GM19023 (cell line): ENCODE results near the gene OR2B2.

Experiments
- ATAC-seq: cut with Tn5 transposase; IDR thresholded peaks from one replicate; pipeline ENCODE4 v1.9.1; 2021; ENCODE audit warnings: mild to moderate bottlenecking, moderate library complexity; ENCODE audit not compliant: unreplicated experiment

Gene OR2B2

DNA sequence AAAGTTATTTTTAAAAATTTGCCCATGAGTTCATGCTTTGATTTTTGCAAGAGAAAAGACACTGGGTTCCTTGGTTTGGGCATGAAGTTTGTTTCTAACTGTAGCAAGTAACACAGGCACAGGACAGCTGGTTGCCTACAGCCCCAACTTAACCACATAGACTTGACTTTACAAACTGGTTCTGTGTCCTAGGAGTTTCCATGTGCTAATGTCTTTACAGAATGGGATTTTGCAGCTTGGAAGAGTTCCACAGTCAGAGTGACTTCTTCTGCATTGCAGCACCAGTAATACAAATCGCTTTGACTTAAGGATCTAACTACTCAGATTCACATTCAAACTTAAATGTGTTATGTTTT, 44.3 kb downstream of the OR2B2 start:
- ATAC-seq, result no peak

DNA sequence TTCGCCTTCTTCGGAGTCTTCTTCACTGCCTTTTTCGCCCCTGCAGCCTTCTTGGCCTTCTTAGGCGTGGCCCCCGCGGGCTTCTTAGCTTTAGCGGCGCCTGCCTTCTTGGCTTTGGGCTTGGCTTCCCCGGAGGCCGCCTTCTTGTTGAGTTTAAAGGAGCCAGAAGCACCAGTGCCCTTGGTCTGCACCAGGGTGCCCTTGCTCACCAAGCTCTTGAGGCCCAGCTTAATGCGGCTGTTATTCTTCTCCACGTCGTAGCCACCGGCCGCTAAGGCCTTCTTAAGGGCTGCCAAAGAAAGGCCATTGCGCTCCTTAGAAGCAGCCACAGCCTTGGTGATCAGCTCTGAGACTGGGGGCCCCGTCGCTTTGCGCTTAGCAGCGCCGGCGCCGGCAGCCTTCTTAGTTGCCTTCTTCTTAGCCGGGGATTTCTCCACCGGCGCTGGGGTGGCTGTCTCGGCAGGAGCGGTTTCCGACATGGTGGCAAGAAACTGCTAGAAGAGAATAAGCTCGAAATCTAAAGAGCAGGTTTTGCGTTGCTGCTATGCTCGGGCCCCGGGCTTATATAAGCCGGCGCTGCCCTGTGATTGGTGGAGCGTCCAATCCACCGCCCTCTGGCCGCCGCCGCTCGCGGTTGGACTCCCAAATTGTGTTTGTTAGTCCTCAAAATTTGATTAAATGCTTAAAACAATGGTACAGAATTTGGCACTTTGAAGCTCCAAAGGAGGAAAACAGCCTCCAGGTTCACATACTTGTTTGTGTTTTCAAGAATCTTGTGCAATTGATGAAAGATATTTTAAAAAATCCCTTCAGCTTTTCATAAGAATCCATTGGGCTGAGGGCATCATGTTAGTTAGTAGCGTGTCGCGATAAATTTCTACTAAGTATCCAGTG, 44.9 kb downstream of the OR2B2 start:
- ATAC-seq, result peak; percentile 29

DNA sequence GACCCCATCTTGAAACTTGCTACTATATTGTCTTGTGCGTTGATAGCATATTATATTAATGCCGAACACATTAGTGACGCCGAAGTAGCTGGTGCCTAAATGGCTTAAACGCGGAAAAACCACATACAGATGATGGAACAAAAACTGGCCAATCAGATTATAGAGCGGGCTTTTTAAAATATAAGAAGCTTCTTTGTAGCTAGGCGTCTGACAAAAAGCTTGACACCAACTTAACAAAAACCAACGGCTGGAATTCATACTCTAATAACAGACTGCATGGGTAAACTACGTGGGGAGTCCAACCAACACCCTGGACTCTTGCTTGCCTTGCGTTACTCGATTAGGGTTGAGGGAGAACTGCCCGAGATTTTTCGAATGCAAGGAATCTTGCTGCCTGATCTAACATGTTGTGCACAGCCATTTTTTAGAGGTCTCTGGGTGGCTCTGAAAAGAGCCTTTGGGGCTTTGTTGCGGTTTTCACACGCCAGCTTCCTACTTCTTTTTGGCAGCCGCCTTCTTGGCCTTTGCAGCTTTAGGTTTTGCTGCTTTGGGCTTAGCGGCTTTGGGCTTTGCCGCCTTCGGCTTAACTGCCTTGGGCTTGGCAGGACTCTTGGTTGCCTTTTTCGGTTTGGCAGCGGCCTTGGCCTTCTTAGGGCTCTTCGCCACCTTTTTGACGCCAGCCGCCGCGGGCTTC, 45.7 kb downstream of the OR2B2 start:
- peak; percentile 10 for ATAC-seq

DNA sequence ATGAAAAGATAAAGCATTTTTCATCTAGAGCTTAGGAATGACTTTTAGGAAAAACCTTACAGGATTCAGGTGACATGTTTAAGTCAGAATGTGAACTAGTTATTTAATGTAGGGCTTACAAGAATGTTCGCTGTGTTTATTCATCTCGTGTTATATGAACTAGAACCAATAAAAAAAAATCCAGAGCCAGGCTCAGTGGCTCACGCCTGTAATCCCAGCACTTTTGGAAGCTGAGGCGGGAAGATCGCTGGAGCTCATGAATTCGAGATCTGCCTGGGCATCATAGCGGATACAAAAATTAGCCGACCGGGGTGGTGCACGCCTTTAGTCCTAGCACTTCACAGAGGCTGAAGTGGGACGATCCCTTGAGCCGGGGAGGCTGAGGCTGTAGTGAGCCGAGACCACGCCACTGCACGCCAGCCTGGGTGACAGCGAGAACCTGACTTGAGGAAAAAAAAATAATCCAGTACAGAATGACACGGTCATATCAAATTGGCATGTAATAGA, 46.3 kb downstream of the OR2B2 start:
- peak; percentile 4 for ATAC-seq

DNA sequence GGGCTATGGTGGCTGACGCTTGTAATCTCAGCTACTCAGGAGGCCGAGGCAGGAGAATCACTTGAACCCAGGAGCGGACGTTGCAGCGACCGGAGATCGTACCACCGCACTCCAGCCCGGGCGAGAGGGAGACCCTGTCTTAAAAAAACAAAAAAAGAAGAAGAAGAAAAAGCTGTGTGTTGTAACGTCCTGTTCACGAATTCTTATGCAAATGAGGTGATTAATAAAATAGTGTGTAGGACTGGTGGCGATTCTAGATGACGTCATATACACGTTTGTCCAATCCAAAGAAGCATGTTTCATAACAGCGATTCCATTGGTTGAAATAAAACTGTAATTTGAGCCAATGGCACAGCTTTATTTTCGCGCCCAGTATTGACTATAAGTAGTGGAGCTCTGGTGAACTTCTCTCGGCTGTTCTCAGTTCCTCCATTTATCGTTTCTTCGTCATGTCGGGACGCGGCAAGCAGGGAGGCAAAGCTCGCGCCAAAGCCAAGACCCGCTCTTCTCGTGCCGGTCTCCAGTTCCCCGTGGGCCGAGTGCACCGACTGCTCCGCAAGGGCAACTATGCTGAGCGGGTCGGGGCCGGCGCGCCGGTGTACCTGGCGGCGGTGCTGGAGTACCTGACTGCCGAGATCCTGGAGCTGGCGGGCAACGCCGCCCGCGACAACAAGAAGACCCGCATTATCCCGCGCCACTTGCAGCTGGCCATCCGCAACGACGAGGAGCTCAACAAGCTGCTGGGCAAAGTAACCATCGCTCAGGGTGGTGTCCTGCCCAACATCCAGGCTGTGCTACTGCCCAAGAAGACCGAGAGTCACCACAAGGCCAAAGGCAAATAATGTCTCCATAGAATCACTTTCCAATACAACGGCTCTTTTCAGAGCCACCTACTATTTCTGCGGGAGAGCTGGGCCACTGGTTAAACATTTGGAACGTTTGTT, 47.0 kb downstream of the OR2B2 start:
- peak; percentile 57 for ATAC-seq

DNA sequence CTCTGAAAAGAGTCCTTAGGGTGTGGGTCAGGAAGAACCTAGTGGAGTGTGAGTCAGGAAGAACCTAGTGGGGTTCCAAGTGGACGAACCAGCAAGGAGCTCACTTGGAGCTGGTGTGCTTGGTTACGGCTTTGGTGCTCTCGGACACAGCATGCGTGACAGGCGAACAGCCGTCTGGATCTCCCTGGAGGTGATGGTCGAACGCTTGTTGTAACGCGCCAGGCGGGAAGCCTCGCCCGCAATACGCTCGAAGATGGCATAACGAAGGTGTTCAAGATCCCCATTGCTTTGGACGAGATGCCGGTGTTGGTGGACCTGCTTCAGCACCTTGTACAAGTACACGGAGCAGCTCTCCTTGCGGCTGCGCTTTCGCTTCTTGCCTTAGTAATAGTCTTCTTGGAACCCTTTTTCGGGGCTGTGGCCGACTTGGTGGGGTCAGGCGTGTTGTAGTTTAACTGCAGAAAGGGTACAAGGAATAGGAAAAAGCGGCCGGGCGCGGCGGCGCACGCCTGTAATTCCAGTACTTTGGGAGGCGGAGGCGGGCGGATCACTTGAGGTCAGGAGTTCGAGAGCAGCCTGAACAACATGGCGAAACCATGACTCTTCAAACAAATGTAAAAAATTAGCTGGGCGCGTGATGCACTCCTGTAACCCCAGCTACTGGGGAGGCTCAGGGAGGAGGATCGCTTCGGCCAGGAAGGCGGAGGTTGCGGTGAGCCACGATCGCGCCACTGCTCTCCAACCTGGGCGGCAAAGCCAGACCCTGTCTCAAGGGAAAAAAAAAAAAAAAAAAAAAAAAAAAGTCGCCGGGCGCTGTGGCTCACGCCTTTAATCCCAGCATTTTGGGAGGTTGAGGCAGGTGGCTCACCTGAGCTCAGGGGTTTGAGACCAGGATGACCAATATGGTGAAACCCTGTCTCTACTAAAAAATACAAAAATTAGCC, 48.0 kb downstream of the OR2B2 start:
- ATAC-seq, result no peak

DNA sequence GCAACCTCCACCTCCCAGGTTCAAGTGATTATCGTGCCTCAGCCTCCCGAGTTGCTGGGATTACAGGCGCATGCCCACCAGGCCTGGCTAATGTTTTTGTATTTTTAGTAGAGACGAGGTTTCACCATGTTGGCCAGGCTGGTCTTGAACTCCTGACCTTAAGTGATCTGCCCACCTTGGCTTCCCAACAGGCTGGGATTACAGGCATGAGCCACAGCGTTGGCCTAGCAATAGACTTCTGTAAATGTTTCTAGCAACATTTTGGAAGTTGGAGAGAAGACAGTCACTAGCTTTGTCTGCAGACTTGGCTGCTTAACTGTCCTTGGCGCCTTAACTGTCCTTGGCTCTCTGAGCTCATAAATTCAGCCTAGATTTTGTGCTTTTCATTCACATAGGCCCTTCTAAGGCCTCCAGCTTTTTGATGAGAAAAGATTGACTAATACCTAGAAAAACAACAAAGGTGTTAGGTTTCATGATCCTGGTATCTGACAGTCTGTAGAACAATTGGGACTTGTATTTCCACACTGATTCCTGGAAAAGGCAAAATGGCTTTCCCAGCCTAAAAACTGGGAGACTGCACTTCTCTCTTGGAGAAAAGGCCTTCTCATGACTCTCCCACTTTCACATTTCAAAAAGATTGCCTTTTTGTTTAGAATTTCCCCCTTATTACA, 49.7 kb downstream of the OR2B2 start:
- no peak for ATAC-seq

DNA sequence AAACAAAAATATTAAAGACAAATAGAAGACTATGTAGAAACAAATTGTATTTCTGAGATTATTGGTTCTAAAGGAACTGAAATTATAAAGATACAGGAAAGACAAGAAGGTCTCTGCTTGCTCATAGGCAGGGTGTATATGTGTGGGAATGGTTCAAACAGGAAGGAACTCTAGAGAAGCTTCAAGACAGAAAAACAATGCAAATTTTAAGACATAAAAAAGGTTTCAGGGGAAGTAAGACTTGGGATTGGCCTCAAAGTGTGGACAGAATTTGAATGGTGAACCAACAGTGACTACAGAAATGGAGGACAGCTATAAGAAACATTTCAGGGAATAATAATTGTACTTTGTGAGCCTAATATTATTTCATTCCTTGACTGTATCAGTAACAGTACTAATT, 50.3 kb downstream of the OR2B2 start:
- ATAC-seq, result no peak

DNA sequence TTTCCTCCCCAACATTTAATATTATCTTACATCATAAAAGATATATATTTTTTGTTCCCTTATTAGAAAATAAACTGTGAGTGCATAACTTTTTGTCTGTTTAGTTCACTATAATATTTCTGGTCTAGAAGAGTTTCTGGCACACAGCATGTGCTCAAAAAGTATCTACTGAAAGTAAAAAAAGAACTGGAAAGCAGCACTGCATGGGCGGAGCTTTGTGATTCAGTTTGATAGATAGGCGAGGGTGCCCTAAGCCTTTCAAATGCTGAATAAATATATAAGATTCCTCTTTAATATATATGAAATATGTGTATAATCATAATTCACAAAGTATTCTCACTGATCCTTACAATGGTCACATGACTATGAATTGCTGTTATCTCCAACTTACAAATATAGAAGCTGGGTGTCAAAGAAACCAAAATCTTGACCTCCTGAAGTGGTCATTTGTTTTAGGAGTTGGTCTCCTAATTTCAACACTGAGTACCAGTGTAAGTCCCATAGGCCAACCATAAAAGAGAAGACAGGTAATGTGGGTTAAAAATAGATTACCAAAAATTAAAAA, 50.8 kb downstream of the OR2B2 start:
- no peak for ATAC-seq
